ENCODE measurements around the gene ARHGDIB. TPM values are rescaled to one million over a fixed set of nuclear protein-coding genes. Genes with fewer than 3 reads are reported as not detected.

ARHGDIB gene
- total and polyA plus RNA-seq, 2 experiments from 2014 or later: 0.89 TPM; not detected in 1

DNA sequence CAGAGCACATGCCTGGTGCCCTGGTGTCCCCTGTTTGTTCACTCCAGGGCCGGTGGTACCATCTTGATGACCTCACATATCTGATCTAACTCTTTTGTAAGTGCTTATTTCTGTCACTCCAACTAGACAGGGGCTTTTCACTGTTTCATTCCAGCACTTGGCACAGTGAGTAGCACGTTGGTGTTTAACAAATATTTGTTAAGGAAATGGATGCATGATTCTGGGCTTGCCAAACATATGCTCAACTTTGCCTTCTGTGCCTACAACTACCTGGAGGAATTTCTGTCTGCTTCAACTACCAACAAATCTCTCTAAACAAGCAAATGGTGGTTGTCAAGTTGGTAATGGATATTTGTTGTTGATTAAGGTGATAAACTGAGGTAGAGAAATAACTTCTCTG lies 43.0 kb upstream of the ARHGDIB start:
- Histone ChIP-seq H3K4me1 (ENCODE audit: insufficient read depth) (peaks cover 5% of the 10 kb centered on the region; the same call in 1 of the 2 replicates), H3K4me2 (no peak overlapping the region), H4K20me1 (replicated peaks; ENCODE audit: insufficient read depth) (no peaks in the 10 kb centered on the region), H3K27ac (ENCODE audit: low read depth) (no peak overlapping the region), H3K79me2 (replicated peaks; ENCODE audit: insufficient read depth) (no peaks in the 10 kb centered on the region), H3K27me3 (ENCODE audit: insufficient read depth) (no peaks in the 10 kb centered on the region), H2AFZ (no peak overlapping the region), H3K4me3 (no peak overlapping the region), H3F3A (replicated peaks; ENCODE audit: low read depth) (no peaks in the 10 kb centered on the region), H3K9me2 (ENCODE audit: insufficient read depth) (no peaks in the 10 kb centered on the region), H3K36me3 (ENCODE audit: insufficient read depth) (no peaks in the 10 kb centered on the region)
- no peaks in the 10 kb centered on the region for H3K27me3 Mint-ChIP-seq (ENCODE audit: insufficient read depth, low read depth, poor library complexity)
- TF ChIP-seq NANOG (IDR thresholded peaks at IDR 0.05; ENCODE audit: borderline replicate concordance) (no peak), POLR2AphosphoS5 (IDR thresholded peaks at IDR 0.05; ENCODE audit: low read depth) (no peak)
- DNase-seq (ENCODE audit: low spot score) (no peak), ATAC-seq (no peak)
- H3K27ac Mint-ChIP-seq: no peak overlapping the region
- H3K4me1 Mint-ChIP-seq: peaks cover 11% of the 10 kb centered on the region; the same call in 2 of the 3 replicates
- no peaks in the 10 kb centered on the region for H3K36me3 Mint-ChIP-seq (ENCODE audit: low read depth)
- no peaks in the 10 kb centered on the region for H3K9me3 Mint-ChIP-seq
- H3K4me3 Mint-ChIP-seq: no peak overlapping the region

DNA sequence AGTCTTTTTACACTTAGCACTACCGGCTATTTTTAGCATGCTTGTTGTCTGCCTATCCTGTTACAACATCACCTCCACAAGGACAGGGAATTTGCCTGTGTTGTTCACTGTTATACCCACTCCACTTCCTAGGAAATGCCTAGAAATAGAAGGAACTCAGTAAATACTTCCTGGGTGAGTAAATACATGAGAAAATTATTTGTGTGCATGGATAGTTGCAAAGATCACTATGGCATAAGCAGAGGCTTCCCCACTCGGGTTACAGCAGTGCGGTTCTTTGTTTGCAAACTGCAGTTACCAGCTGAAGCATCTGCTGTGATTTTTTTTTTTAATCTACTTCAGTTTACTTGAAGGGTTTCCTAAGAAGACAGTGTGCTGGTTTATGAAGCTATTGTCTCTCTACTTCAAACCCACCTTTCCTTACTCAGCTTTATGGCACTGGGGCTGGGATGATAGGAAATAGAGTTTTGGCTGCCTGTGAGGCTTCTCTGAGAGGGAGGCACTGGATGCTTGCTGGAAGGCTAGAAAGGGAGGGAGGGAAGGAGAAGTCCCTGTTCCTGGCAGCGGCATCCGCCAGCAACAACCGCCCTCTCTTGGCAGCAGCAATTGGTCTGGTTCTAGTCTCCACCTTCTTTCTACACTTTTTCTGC lies 40.5 kb upstream of the ARHGDIB start:
- no peak for TF ChIP-seq ZNF114 (CRISPR knock-in tag; IDR thresholded peaks at IDR 0.05)
- TF ChIP-seq JUNB (IDR thresholded peaks at IDR 0.05; ENCODE audit: unreplicated experiment): no peak
- TF ChIP-seq, protein P1, sequence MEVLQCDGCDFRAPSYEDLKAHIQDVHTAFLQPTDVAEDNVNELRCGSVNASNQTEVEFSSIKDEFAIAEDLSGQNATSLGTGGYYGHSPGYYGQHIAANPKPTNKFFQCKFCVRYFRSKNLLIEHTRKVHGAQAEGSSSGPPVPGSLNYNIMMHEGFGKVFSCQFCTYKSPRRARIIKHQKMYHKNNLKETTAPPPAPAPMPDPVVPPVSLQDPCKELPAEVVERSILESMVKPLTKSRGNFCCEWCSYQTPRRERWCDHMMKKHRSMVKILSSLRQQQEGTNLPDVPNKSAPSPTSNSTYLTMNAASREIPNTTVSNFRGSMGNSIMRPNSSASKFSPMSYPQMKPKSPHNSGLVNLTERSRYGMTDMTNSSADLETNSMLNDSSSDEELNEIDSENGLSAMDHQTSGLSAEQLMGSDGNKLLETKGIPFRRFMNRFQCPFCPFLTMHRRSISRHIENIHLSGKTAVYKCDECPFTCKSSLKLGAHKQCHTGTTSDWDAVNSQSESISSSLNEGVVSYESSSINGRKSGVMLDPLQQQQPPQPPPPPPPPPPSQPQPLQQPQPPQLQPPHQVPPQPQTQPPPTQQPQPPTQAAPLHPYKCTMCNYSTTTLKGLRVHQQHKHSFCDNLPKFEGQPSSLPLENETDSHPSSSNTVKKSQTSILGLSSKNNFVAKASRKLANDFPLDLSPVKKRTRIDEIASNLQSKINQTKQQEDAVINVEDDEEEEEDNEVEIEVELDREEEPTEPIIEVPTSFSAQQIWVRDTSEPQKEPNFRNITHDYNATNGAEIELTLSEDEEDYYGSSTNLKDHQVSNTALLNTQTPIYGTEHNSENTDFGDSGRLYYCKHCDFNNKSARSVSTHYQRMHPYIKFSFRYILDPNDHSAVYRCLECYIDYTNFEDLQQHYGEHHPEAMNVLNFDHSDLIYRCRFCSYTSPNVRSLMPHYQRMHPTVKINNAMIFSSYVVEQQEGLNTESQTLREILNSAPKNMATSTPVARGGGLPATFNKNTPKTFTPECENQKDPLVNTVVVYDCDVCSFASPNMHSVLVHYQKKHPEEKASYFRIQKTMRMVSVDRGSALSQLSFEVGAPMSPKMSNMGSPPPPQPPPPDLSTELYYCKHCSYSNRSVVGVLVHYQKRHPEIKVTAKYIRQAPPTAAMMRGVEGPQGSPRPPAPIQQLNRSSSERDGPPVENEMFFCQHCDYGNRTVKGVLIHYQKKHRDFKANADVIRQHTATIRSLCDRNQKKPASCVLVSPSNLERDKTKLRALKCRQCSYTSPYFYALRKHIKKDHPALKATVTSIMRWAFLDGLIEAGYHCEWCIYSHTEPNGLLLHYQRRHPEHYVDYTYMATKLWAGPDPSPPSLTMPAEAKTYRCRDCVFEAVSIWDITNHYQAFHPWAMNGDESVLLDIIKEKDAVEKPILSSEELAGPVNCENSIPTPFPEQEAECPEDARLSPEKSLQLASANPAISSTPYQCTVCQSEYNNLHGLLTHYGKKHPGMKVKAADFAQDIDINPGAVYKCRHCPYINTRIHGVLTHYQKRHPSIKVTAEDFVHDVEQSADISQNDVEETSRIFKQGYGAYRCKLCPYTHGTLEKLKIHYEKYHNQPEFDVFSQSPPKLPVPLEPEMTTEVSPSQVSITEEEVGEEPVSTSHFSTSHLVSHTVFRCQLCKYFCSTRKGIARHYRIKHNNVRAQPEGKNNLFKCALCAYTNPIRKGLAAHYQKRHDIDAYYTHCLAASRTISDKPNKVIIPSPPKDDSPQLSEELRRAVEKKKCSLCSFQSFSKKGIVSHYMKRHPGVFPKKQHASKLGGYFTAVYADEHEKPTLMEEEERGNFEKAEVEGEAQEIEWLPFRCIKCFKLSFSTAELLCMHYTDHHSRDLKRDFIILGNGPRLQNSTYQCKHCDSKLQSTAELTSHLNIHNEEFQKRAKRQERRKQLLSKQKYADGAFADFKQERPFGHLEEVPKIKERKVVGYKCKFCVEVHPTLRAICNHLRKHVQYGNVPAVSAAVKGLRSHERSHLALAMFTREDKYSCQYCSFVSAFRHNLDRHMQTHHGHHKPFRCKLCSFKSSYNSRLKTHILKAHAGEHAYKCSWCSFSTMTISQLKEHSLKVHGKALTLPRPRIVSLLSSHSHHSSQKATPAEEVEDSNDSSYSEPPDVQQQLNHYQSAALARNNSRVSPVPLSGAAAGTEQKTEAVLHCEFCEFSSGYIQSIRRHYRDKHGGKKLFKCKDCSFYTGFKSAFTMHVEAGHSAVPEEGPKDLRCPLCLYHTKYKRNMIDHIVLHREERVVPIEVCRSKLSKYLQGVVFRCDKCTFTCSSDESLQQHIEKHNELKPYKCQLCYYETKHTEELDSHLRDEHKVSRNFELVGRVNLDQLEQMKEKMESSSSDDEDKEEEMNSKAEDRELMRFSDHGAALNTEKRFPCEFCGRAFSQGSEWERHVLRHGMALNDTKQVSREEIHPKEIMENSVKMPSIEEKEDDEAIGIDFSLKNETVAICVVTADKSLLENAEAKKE (CRISPR knock-in tag; IDR thresholded peaks at IDR 0.05): no peak
- TF ChIP-seq, protein P2, sequence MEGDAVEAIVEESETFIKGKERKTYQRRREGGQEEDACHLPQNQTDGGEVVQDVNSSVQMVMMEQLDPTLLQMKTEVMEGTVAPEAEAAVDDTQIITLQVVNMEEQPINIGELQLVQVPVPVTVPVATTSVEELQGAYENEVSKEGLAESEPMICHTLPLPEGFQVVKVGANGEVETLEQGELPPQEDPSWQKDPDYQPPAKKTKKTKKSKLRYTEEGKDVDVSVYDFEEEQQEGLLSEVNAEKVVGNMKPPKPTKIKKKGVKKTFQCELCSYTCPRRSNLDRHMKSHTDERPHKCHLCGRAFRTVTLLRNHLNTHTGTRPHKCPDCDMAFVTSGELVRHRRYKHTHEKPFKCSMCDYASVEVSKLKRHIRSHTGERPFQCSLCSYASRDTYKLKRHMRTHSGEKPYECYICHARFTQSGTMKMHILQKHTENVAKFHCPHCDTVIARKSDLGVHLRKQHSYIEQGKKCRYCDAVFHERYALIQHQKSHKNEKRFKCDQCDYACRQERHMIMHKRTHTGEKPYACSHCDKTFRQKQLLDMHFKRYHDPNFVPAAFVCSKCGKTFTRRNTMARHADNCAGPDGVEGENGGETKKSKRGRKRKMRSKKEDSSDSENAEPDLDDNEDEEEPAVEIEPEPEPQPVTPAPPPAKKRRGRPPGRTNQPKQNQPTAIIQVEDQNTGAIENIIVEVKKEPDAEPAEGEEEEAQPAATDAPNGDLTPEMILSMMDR (conservative IDR thresholded peaks at IDR 0.05; ENCODE audit: low read depth in 2 of 2): peak in 1 of 2 experiments; percentile 33; a peak in 2 of 4 replicates
- TF ChIP-seq, protein P3, sequence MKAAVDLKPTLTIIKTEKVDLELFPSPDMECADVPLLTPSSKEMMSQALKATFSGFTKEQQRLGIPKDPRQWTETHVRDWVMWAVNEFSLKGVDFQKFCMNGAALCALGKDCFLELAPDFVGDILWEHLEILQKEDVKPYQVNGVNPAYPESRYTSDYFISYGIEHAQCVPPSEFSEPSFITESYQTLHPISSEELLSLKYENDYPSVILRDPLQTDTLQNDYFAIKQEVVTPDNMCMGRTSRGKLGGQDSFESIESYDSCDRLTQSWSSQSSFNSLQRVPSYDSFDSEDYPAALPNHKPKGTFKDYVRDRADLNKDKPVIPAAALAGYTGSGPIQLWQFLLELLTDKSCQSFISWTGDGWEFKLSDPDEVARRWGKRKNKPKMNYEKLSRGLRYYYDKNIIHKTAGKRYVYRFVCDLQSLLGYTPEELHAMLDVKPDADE (IDR thresholded peaks at IDR 0.05): no peak
- DNase-seq (ENCODE audit: low spot score) (peak; percentile 65), ATAC-seq (peak; percentile 98)
- H3K79me2 ChIP-seq (replicated peaks; ENCODE audit: insufficient read depth): no peaks in the 10 kb centered on the region
- H3K27me3 ChIP-seq (ENCODE audit: insufficient read depth): no peaks in the 10 kb centered on the region
- H3K4me2 ChIP-seq: no peak overlapping the region; the same call in 1 of the 2 replicates
- H3K4me3 ChIP-seq: no peak overlapping the region
- H3K27ac ChIP-seq (ENCODE audit: low read depth): no peak overlapping the region
- no peaks in the 10 kb centered on the region for H4K20me1 ChIP-seq (replicated peaks; ENCODE audit: insufficient read depth)
- Mint-ChIP-seq H3K4me1 (peaks cover 11% of the 10 kb centered on the region; the same call in 2 of the 3 replicates), H3K9me3 (no peaks in the 10 kb centered on the region), H3K27ac (no peak overlapping the region), H3K4me3 (no peak overlapping the region), H3K36me3 (ENCODE audit: low read depth) (no peaks in the 10 kb centered on the region), H3K27me3 (ENCODE audit: insufficient read depth, low read depth, poor library complexity) (no peaks in the 10 kb centered on the region)
- peaks cover 5% of the 10 kb centered on the region; the same call in 1 of the 2 replicates for H3K4me1 ChIP-seq (ENCODE audit: insufficient read depth)
- no peaks in the 10 kb centered on the region for H3F3A ChIP-seq (replicated peaks; ENCODE audit: low read depth)
- H2AFZ ChIP-seq: peak overlapping the region; percentile 45
- no peaks in the 10 kb centered on the region for H3K36me3 ChIP-seq (ENCODE audit: insufficient read depth)
- no peaks in the 10 kb centered on the region for H3K9me2 ChIP-seq (ENCODE audit: insufficient read depth)
